Ectodermal cell (in vitro differentiated cells): Measurements from ENCODE around the gene SHC2.

Experiments used
- H3K27ac ChIP-seq: 2 replicates; pipeline ENCODE4 v1.7.0; 2013; ENCODE audit warnings: mild to moderate bottlenecking, low read depth, low read length; ENCODE audit not compliant: insufficient read depth, poor library complexity, severe bottlenecking
- H3K27me3 ChIP-seq: 2 replicates; pipeline ENCODE4 v1.7.0; 2013; ENCODE audit warnings: mild to moderate bottlenecking, low read length; ENCODE audit not compliant: insufficient read depth, control insufficient read depth, poor library complexity, severe bottlenecking
- H3K36me3 ChIP-seq: one replicate; pipeline ENCODE4 v1.7.0; 2013; ENCODE audit warnings: low read length; ENCODE audit not compliant: control insufficient read depth, insufficient read depth
- H3K4me1 ChIP-seq: one replicate; pipeline ENCODE4 v1.7.0; 2013; ENCODE audit warnings: low read length; ENCODE audit not compliant: control insufficient read depth, insufficient read depth
- H3K4me3 ChIP-seq: 2 replicates; pipeline ENCODE4 v1.7.0; 2013; ENCODE audit warnings: low read depth, low read length, control low read depth; ENCODE audit not compliant: insufficient read depth
- H3K9me3 ChIP-seq: 2 replicates; pipeline ENCODE4 v1.7.0; 2013; ENCODE audit warnings: mild to moderate bottlenecking, low read length, moderate library complexity; ENCODE audit not compliant: control insufficient read depth
- WGBS, 2 experiments: methylation state at CpG; one replicate each; pipeline ENCODE4 v1.1.7; 2013; ENCODE audit warnings: missing lambda C conversion rate in 2 of 2; 5-methylcytosine and 5-hydroxymethylcytosine counted together

The SHC2 gene

GRCh38 chr19:480016-480855 lies 19.4 kb upstream of the SHC2 start:
- H3K36me3 ChIP-seq = no peaks in the 10 kb centered on the region
- H3K9me3 ChIP-seq = no peaks in the 10 kb centered on the region
- no peak overlapping the region for H3K4me3 ChIP-seq
- WGBS, 2 experiments = 40 to 44% methylated on average over 36 of the region's 36 CpGs
- H3K4me1 ChIP-seq = no peaks in the 10 kb centered on the region
- peaks cover 9% of the 10 kb centered on the region for H3K27me3 ChIP-seq
- no peak overlapping the region for H3K27ac ChIP-seq

GRCh38 chr19:478976-479375 lies 18.1 kb upstream of the SHC2 start:
- H3K27me3 ChIP-seq = no peaks in the 10 kb centered on the region
- no peaks in the 10 kb centered on the region for H3K4me1 ChIP-seq
- H3K9me3 ChIP-seq = no peaks in the 10 kb centered on the region
- 90 to 91% methylated on average over 14 of the region's 14 CpGs for WGBS, 2 experiments
- H3K36me3 ChIP-seq = no peaks in the 10 kb centered on the region
- no peak overlapping the region for H3K27ac ChIP-seq
- no peak overlapping the region for H3K4me3 ChIP-seq

DNA sequence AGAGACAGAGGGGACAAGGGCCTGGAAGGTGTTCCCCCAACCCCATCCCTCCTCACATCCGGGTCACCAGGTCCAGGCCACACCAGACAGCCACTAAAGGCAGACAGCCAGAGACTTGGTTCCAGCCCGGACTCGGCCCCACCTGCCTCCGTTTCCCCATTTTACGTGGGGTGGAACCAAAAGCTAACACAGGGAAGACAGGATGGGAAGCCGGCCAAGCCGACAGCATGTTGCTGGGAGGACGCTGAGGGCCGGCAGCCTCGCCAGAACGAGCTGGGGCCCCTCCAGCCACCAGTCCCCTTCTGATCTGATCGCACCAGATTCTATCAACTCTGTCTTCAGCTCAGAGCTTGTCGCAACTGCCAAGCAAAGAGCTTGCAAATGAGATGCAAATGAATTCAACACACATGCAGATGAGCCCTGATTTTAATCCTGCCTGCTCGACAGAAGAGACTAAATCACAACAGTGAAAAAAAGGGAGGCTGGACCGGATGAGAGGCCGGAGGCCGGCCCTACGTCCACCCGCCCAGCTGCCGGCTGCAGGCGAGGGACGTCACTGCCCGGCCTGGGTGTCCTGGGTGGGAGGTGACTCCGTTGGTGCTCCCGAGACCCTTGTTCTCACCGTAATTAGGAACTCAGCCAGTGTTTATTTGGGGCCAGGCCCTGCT lies 17.5 kb upstream of the SHC2 start:
- H3K4me3 ChIP-seq = no peak overlapping the region
- no peak overlapping the region for H3K27ac ChIP-seq
- 88 to 89% methylated on average over 26 of the region's 26 CpGs for WGBS, 2 experiments
- H3K27me3 ChIP-seq = no peaks in the 10 kb centered on the region
- no peaks in the 10 kb centered on the region for H3K9me3 ChIP-seq
- H3K36me3 ChIP-seq = no peaks in the 10 kb centered on the region
- H3K4me1 ChIP-seq = no peaks in the 10 kb centered on the region

DNA sequence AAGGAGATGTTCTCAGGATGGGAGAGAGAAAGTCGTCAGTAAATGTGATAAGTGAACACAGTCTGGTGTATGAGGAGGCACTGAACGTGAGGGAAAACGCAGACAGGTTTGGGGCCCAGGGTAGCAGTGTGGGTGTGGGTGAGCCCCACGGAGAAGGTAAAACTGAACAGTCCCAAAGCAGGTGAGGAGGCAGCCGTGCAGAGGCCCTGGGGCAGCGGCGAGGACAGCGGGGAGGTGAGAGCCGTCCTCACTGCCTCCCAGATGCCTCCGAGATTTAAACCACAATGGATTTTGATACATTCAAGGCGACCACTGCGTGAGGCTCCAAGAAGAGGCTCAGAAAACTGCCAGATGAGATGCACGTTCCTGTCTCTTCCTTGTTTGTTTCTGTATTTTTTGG lies 14.5 kb upstream of the SHC2 start:
- H3K36me3 ChIP-seq = no peaks in the 10 kb centered on the region
- H3K27me3 ChIP-seq = no peaks in the 10 kb centered on the region
- H3K9me3 ChIP-seq = no peaks in the 10 kb centered on the region
- H3K4me1 ChIP-seq = peaks cover 4% of the 10 kb centered on the region
- 91 to 93% methylated on average over 13 of the region's 13 CpGs for WGBS, 2 experiments
- no peak overlapping the region for H3K4me3 ChIP-seq
- H3K27ac ChIP-seq = no peak overlapping the region

DNA sequence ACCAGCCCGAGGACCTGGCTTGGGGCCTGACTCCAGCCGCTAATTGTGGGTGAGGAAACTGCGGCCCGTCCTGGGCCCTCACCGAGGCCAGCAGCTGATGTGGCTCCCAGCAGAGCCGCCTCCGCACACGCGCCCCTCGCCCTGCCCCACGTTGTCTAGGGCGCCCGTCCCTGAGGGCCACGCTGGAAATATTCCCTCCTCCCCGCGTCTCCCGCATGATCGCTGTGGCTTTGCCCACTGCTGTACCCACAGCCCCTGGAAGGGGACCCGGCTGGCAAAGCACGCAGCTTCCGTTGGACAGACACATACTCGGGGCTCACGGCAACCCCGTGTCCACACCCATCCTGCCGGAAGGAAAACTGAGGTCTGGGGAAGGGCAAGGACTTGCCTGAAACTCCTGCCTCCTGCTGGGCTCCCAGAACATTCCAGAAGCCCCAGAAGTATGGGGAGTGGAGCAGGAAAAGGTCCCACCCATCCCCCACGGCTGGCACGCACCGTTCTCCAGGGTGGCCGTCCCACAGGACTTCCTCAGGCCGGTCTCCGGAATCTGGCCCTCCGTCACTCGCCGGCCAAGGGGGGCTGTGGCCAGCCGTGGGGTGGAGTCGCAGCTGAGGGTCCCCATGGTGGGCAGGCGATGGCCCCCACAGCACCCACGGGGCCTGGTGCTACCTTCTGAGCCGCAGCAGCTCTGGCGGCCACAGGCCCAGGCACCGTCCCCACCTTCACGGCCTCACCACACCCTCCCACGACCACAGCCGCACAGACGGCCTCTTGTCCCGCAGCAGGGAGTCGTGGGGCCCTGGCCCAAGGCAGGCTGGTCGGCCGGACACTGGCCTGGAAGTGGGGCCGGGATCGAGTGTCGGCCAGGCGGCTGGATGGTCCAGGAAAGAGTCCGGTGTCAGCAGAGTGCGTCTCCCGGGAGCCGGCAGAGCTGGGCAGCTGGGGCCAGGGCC lies 13.6 kb upstream of the SHC2 start:
- H3K27ac ChIP-seq = no peak overlapping the region
- H3K36me3 ChIP-seq = no peaks in the 10 kb centered on the region
- H3K4me3 ChIP-seq = no peak overlapping the region
- 91 to 93% methylated on average over 57 of the region's 57 CpGs for WGBS, 2 experiments
- peaks cover 5% of the 10 kb centered on the region for H3K4me1 ChIP-seq
- H3K27me3 ChIP-seq = no peaks in the 10 kb centered on the region
- H3K9me3 ChIP-seq = no peaks in the 10 kb centered on the region

DNA sequence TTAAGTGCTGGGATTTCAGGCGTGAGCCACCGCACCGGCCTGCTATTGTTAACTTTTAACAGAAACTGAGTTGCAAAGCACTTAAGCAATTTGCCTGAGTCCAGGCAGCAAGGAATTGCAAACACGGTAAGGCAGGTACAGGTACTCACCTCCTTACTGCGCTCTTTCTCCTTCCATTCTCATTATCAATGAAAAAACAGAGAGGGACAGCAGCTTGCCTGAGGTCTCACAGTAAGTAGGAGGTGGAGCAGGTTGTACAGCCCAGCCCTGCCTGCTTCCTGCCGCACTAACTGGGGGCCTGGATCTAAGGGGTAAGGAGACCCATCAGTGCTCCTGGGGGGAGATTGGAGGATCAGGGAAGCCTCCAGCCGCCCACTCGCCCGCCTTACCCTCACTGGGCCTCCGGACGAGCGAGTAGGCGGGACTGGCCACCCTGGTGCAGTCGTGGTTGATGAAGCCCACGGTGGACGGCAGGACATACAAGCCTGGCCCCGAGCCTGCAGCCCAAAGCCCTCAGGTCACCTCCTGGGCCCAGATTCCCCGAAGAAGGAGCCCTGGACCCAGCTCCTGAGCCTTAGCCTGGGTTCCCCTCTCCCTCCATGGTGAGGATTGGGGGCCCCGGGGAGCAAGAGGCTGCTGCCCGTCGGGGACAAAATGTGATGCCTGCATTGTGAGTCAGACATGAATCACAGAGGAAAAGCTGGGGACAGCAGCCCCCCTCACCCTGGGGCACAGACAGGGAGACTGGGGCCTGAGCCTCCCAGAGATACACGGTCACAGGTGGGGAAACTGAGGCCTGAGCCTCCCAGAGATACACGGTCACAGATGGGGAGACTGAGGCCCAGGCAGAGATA lies 11.4 kb upstream of the SHC2 start:
- H3K36me3 ChIP-seq = no peaks in the 10 kb centered on the region
- H3K9me3 ChIP-seq = no peaks in the 10 kb centered on the region
- H3K4me3 ChIP-seq = no peak overlapping the region
- no peak overlapping the region for H3K27ac ChIP-seq
- H3K4me1 ChIP-seq = peaks cover 5% of the 10 kb centered on the region
- 82 to 84% methylated on average over 23 of the region's 23 CpGs for WGBS, 2 experiments
- H3K27me3 ChIP-seq = no peaks in the 10 kb centered on the region

GRCh38 chr19:470701-471100 lies 9.9 kb upstream of the SHC2 start:
- H3K36me3 ChIP-seq = no peaks in the 10 kb centered on the region
- no peak overlapping the region for H3K27ac ChIP-seq
- no peak overlapping the region for H3K4me3 ChIP-seq
- H3K9me3 ChIP-seq = no peaks in the 10 kb centered on the region
- 80 to 85% methylated on average over 19 to 20 of the region's 20 CpGs for WGBS, 2 experiments
- H3K27me3 ChIP-seq = no peaks in the 10 kb centered on the region
- H3K4me1 ChIP-seq = peaks cover 5% of the 10 kb centered on the region

GRCh38 chr19:469833-470232 lies 9.0 kb upstream of the SHC2 start:
- Histone ChIP-seq H3K36me3 (no peaks in the 10 kb centered on the region), H3K4me1 (peaks cover 5% of the 10 kb centered on the region), H3K27me3 (no peaks in the 10 kb centered on the region), H3K4me3 (no peak overlapping the region), H3K27ac (no peak overlapping the region), H3K9me3 (no peaks in the 10 kb centered on the region)
- WGBS, 2 experiments = 82 to 83% methylated on average over 7 of the region's 7 CpGs

- 91 to 92% methylated on average over 27 of the region's 27 CpGs for WGBS, 2 experiments
- Histone ChIP-seq H3K4me1 (peaks cover 5% of the 10 kb centered on the region), H3K36me3 (no peaks in the 10 kb centered on the region), H3K9me3 (no peaks in the 10 kb centered on the region), H3K27ac (no peak overlapping the region), H3K27me3 (no peaks in the 10 kb centered on the region), H3K4me3 (no peak overlapping the region)
Observed at GRCh38 chr19:468587-469256, 7.9 kb upstream of the SHC2 start.
